Measurements from ENCODE around the gene ATF4.

The ATF4 gene

DNA sequence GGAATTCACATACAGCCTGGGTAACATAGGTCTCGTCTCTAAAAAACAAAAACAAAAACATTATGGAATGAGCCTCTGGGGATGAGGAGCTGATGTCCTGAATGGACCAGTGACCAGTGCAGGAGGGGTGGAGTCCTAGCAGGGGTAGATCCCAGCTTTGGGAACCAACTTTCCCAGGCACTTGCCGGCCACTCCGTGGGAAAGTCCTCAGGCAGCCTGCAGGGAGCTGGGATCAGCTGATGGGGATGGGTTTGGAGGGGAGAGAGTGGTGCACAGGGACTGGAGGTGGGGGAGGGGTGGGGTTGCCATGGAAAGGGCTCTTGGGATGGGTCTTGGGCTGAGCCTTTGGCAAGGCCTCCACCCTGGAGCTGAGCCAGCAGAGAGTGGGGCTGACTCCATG is 44.5 kb upstream of the ATF4 start:
- H3K27ac ChIP-seq = no peak overlapping the region

DNA sequence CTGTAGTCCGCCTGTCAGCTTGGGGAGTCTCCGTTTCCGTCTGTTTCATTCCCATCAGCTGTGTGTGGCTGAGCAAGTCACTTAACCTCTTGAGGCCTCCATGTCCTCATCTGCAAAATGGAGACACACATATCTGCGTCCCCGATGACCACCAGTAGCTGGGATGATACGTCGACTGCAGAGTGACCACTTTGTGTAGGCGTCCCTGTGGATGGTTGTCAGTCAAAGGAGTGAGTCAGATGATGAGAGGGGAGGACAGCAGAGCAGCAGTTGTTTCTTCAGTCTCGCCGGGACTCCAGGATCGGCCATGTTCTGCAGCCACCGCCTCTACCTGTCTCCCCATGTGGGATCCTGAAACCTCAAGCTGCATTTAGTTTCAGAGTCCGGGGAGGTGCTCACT is 43.7 kb upstream of the ATF4 start:
- TF ChIP-seq, protein P1, sequence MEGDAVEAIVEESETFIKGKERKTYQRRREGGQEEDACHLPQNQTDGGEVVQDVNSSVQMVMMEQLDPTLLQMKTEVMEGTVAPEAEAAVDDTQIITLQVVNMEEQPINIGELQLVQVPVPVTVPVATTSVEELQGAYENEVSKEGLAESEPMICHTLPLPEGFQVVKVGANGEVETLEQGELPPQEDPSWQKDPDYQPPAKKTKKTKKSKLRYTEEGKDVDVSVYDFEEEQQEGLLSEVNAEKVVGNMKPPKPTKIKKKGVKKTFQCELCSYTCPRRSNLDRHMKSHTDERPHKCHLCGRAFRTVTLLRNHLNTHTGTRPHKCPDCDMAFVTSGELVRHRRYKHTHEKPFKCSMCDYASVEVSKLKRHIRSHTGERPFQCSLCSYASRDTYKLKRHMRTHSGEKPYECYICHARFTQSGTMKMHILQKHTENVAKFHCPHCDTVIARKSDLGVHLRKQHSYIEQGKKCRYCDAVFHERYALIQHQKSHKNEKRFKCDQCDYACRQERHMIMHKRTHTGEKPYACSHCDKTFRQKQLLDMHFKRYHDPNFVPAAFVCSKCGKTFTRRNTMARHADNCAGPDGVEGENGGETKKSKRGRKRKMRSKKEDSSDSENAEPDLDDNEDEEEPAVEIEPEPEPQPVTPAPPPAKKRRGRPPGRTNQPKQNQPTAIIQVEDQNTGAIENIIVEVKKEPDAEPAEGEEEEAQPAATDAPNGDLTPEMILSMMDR (conservative IDR thresholded peaks at IDR 0.05) = no peak
- TF ChIP-seq ZFX (IDR thresholded peaks at IDR 0.05) = no peak
- H3K27ac ChIP-seq = no peak overlapping the region

More for the DNA sequence above, 44.5 kb upstream of the ATF4 start:
- TF ChIP-seq ZFX (IDR thresholded peaks at IDR 0.05) = no peak
- TF ChIP-seq, protein P1 (conservative IDR thresholded peaks at IDR 0.05) = no peak

GRCh38 chr22:39477542-39477941 is 42.8 kb upstream of the ATF4 start:
- no peak overlapping the region for H3K27ac ChIP-seq
- TF ChIP-seq ZFX (IDR thresholded peaks at IDR 0.05) = no peak
- TF ChIP-seq, protein P1 (conservative IDR thresholded peaks at IDR 0.05) = no peak

DNA sequence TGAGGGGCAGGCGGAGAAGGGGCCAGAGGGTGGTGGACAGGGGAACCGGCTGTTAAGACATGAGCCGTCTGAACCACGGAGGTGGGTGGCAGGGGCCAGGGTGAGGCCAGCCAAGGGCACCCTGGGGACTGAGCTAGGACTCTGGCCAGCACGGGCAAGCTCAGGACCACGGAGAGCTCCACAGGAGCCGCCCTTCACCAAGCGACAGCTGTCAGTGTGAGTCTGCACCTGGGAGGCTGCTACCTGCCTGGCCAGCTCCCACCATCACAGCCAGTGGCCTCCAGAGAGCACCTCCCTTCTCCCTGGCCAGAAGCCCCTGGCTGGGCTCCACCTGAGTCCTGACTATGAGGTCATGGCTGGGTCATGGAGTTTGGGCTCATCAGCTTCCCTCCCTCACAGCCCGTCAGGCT is 41.9 kb upstream of the ATF4 start:
- no peak overlapping the region for H3K27ac ChIP-seq
- TF ChIP-seq ZFX (IDR thresholded peaks at IDR 0.05) = no peak

DNA sequence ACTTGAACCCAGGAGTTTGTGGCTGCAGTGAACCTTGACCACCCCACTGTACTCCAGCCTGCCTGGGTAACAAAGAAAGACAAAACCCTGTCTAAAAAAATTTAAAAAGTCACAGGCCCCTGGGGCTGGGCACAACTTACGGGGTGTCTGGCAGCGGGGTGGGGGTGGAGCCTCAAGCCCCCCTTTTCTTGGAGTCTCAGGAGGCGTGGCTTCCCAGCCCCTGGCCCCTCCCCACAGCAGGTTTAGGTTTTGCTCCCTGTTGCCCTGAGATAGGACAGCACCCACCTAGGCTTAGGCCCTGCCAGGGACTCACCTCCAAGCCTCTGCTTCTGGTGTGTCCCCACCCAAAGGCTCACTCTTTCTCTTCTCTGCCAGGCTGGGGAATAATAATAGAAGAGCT is 41.1 kb upstream of the ATF4 start:
- no peak for TF ChIP-seq ZFX (IDR thresholded peaks at IDR 0.05)
- TF ChIP-seq, protein P1 (conservative IDR thresholded peaks at IDR 0.05) = no peak
- no peak overlapping the region for H3K27ac ChIP-seq

DNA sequence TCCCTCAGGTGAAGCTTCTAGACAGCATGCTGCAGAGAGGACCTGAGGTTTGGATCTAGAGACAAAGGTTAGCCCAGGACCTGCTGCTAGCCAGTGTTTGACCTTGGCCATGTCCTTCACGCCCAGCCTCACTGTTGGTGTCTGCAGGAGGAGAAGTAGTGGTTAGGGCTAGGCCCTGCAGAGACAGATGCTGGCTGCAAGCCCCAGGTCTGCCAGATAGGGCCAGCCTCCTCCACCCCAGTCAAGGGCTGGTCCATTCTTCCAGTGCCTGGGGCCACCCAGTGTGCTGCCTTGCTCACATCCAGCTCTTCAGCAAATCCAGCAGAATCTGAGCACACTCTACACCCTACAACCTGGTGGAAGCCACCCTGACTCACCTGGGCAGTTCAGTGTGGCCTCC is 39.8 kb upstream of the ATF4 start:
- TF ChIP-seq, protein P1 (conservative IDR thresholded peaks at IDR 0.05) = no peak
- no peak for TF ChIP-seq ZFX (IDR thresholded peaks at IDR 0.05)
- H3K27ac ChIP-seq = no peak overlapping the region

- TF ChIP-seq, protein P1 (conservative IDR thresholded peaks at IDR 0.05) = no peak
- TF ChIP-seq ZFX (IDR thresholded peaks at IDR 0.05) = no peak
Observed at GRCh38 chr22:39481054-39481453, 39.3 kb upstream of the ATF4 start.

GRCh38 chr22:39481595-39481994 is 38.8 kb upstream of the ATF4 start:
- TF ChIP-seq, protein P1 (conservative IDR thresholded peaks at IDR 0.05) = no peak
- TF ChIP-seq ZFX (IDR thresholded peaks at IDR 0.05) = no peak
- no peak overlapping the region for H3K27ac ChIP-seq

More at GRCh38 chr22:39481054-39481453, 39.3 kb upstream of the ATF4 start:
- H3K27ac ChIP-seq = no peak overlapping the region
